ENCODE results near the gene KCNG3.
A peak's percentile ranks its signal among the peaks of the same experiment; 100 is the strongest.

The KCNG3 gene

DNA sequence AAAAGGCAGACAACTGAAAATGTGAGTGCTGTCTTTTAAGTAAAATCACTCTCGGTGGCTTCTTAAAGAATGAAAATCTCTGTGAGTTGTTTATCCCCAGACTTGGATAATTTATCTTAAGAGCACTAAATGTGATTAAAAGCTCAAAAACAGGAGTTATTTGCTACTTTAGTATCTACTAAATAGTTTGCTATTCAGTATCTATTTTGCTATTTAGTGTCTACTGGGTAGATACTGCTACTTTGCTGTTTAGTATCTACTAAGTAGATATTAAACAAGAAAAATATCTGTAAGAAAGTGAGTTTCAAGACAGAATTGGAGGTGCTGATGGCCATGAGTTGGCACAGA lies 1.4 kb upstream of the KCNG3 start:
- Histone ChIP-seq H3K9ac (ENCODE audit: low read length) (peak overlapping the region; percentile 63), H3K9me3 (ENCODE audit: insufficient read depth, low read length) (no peaks in the 10 kb centered on the region)

DNA sequence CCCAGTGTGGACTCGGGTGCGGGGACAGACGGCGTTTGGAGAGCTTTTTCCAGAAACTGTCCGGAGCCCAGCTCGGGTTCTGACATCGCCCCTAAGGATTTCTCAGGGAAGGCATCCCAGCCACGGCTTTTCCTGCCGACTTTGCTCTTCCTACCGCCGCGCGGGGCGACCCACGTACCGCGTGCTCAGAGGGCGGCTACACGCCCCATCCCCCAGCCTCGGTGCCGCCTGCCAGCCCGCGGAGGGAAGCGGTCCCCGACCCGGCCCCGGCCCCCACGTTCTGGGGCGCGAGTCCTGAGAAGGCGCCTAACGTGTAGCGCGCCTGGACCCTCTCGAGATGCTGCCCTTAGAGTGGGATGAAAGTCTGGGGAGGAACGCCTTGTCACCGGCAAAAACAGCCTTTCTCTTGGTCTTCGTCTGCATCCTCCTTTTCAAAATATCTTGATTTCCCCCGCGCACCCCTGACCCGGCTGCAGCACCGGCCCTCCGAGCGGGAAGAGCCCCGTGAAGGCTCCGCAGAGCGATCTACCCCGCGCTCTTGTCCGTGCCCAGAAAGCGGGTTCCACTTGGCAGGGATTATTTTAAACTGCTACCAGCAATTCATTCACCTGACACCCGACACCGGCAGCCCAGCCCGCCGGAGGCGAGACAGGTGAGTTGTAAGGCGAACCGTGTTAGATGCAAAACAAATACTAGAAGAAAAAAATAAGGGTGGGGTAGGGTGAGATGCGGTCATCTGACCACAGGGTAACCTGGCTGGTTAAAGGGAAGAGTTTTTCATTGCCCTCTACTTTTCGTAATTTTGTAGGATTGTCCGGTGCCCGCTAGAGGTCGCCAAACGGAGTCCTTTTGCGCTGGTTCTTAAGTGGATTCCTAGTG lies 812 bp upstream of the KCNG3 start:
- TF ChIP-seq, protein P1, sequence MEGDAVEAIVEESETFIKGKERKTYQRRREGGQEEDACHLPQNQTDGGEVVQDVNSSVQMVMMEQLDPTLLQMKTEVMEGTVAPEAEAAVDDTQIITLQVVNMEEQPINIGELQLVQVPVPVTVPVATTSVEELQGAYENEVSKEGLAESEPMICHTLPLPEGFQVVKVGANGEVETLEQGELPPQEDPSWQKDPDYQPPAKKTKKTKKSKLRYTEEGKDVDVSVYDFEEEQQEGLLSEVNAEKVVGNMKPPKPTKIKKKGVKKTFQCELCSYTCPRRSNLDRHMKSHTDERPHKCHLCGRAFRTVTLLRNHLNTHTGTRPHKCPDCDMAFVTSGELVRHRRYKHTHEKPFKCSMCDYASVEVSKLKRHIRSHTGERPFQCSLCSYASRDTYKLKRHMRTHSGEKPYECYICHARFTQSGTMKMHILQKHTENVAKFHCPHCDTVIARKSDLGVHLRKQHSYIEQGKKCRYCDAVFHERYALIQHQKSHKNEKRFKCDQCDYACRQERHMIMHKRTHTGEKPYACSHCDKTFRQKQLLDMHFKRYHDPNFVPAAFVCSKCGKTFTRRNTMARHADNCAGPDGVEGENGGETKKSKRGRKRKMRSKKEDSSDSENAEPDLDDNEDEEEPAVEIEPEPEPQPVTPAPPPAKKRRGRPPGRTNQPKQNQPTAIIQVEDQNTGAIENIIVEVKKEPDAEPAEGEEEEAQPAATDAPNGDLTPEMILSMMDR (IDR thresholded peaks at IDR 0.05; ENCODE audit: insufficient read depth, low read length, poor library complexity, severe bottlenecking): peak; percentile 67
- TF ChIP-seq EZH2phosphoT487 (conservative IDR thresholded peaks at IDR 0.05; ENCODE audit: low read length): no peak
- no peaks in the 10 kb centered on the region for H3K27me3 ChIP-seq (ENCODE audit: low read length)
- H3K4me2 ChIP-seq (ENCODE audit: low read depth, low read length, poor library complexity, severe bottlenecking): peak overlapping the region; percentile 73
- no peaks in the 10 kb centered on the region for H3K9me2 ChIP-seq (replicated peaks; ENCODE audit: insufficient read depth, low read length)
- H2AFZ ChIP-seq (ENCODE audit: low read depth, low read length, severe bottlenecking): peak overlapping the region; percentile 89
- peaks cover 12% of the 10 kb centered on the region; the same call in 1 of the 2 replicates for H3F3A ChIP-seq (ENCODE audit: insufficient read depth)
- peak overlapping the region; percentile 63 for H3K9ac ChIP-seq (ENCODE audit: low read length)
- no peak overlapping the region for H3K27ac ChIP-seq (ENCODE audit: low read depth, low read length)
- H3K9me3 ChIP-seq (ENCODE audit: insufficient read depth, low read length): no peaks in the 10 kb centered on the region
- H3K79me2 ChIP-seq (ENCODE audit: insufficient read depth, low read length): no peaks in the 10 kb centered on the region
- H4K20me1 ChIP-seq (ENCODE audit: low read depth, low read length): no peaks in the 10 kb centered on the region
- H3K4me3 ChIP-seq (ENCODE audit: insufficient read depth, low read length, poor library complexity, severe bottlenecking): peak overlapping the region; percentile 58
- H3K36me3 ChIP-seq (ENCODE audit: low read length): no peaks in the 10 kb centered on the region

More for the DNA sequence above, 1.4 kb upstream of the KCNG3 start:
- H3K36me3 ChIP-seq (ENCODE audit: low read length): no peaks in the 10 kb centered on the region
- TF ChIP-seq, protein P1 (IDR thresholded peaks at IDR 0.05; ENCODE audit: insufficient read depth, low read length, poor library complexity, severe bottlenecking): no peak
- TF ChIP-seq EZH2phosphoT487 (conservative IDR thresholded peaks at IDR 0.05; ENCODE audit: low read length): no peak
- no peaks in the 10 kb centered on the region for H4K20me1 ChIP-seq (ENCODE audit: low read depth, low read length)
- H3K27me3 ChIP-seq (ENCODE audit: low read length): no peaks in the 10 kb centered on the region
- H3K4me2 ChIP-seq (ENCODE audit: low read depth, low read length, poor library complexity, severe bottlenecking): peak overlapping the region; percentile 73
- H2AFZ ChIP-seq (ENCODE audit: low read depth, low read length, severe bottlenecking): peak overlapping the region; percentile 89
- no peaks in the 10 kb centered on the region for H3K79me2 ChIP-seq (ENCODE audit: insufficient read depth, low read length)
- H3K9me2 ChIP-seq (replicated peaks; ENCODE audit: insufficient read depth, low read length): no peaks in the 10 kb centered on the region
- no peak overlapping the region for H3K27ac ChIP-seq (ENCODE audit: low read depth, low read length)
- H3K4me3 ChIP-seq (ENCODE audit: insufficient read depth, low read length, poor library complexity, severe bottlenecking): peak overlapping the region; percentile 58
- peaks cover 12% of the 10 kb centered on the region; the same call in 1 of the 2 replicates for H3F3A ChIP-seq (ENCODE audit: insufficient read depth)

DNA sequence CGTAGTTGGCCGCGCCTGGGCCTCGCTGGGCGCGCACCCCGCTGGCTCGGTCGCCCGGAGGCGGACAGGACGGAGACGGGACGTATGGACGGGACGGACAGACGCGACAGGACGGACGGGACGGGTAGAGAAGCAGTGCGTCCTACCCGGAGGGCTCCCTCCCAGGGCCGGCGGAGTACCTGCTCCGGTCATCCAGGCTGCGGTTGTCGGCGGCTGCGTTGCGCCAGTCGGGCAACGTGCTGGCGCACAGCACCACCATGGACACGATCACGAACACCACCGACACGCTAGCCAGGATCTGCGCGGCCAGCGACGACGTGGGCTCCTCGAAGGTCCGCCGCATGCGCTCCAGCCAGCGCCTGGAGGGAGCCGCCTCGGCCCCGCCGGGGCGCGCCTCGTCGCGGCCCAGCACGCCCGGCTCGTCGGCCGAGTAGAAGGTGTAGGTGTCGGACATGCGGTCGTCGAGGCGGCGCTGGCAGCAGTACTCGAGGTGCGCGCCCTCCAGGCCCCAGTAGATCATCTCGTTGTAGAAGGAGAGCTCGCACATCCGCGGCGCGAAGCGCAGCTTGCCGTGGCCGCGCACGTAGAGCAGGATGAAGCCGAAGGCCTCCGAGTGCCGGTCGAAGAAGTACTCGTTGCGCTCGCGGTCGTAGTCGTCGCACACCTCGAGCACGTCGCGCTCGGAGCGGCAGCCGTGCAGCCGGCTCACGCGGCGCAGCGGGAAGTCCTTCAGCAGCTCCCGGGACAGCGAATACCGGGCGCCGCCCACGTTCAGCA lies 903 bp downstream of the KCNG3 start:
- Histone ChIP-seq H3K27ac (ENCODE audit: low read depth, low read length) (no peak overlapping the region), H3K79me2 (ENCODE audit: insufficient read depth, low read length) (no peaks in the 10 kb centered on the region), H3K9me3 (ENCODE audit: insufficient read depth, low read length) (no peaks in the 10 kb centered on the region), H3K27me3 (ENCODE audit: low read length) (no peaks in the 10 kb centered on the region), H3K36me3 (ENCODE audit: low read length) (no peaks in the 10 kb centered on the region), H3K9ac (ENCODE audit: low read length) (no peak overlapping the region), H3K4me3 (ENCODE audit: insufficient read depth, low read length, poor library complexity, severe bottlenecking) (no peak overlapping the region), H3K9me2 (replicated peaks; ENCODE audit: insufficient read depth, low read length) (no peaks in the 10 kb centered on the region), H4K20me1 (ENCODE audit: low read depth, low read length) (no peaks in the 10 kb centered on the region), H3K4me2 (ENCODE audit: low read depth, low read length, poor library complexity, severe bottlenecking) (no peak overlapping the region), H3F3A (ENCODE audit: insufficient read depth) (peaks cover 12% of the 10 kb centered on the region; the same call in 1 of the 2 replicates), H2AFZ (ENCODE audit: low read depth, low read length, severe bottlenecking) (no peak overlapping the region)
- no peak for TF ChIP-seq EZH2phosphoT487 (conservative IDR thresholded peaks at IDR 0.05; ENCODE audit: low read length)
- TF ChIP-seq, protein P1 (IDR thresholded peaks at IDR 0.05; ENCODE audit: insufficient read depth, low read length, poor library complexity, severe bottlenecking): no peak
